Mammary epithelial cell (primary cell): ENCODE measurements around the gene COG7.
"Not testable (repeated sequence)": the region's sequence is repeated elsewhere in the genome, so short reads cannot be mapped to it uniquely, and the experiment has no call there.

Experiments used
- EZH2 ChIP-seq: IDR thresholded peaks from 2 replicates; pipeline ENCODE4 v1.6.1; 2012; ENCODE audit warnings: low read length, inconsistent platforms, borderline replicate concordance
- TF ChIP-seq, protein P1 (sequence below), 2 donors: IDR thresholded peaks in 1 of 2; conservative IDR thresholded peaks in 1 of 2; 2 replicates each; pipeline ENCODE4 v1.5.1; 2011 to 2012; ENCODE audit warnings: inconsistent platforms in 2 of 2, low read length in 2 of 2, mild to moderate bottlenecking in 2 of 2, control low read depth in 1 of 2, low read depth in 1 of 2; ENCODE audit not compliant: insufficient read depth in 1 of 2; ENCODE audit errors: extremely low read depth in 1 of 2

DNA sequence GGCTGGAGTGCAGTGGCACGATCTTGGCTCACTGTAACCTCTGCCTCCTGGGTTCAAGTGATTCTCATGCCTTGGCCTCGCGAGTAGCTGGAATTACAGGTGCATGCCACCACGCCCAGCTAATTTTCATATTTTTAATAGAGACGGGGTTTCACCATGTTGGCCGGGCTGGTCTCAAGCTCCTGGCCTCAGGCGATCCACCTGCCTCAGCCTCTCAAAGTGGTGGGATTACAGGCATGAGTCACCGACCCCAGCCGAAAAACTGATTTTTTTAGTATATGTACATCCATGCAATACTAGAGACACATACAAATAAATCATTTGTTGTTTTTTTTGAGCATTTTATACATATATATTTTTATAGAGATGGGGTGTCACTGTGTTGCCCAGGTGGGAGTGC is 71.3 kb downstream of the COG7 start:
- TF ChIP-seq, protein P1, sequence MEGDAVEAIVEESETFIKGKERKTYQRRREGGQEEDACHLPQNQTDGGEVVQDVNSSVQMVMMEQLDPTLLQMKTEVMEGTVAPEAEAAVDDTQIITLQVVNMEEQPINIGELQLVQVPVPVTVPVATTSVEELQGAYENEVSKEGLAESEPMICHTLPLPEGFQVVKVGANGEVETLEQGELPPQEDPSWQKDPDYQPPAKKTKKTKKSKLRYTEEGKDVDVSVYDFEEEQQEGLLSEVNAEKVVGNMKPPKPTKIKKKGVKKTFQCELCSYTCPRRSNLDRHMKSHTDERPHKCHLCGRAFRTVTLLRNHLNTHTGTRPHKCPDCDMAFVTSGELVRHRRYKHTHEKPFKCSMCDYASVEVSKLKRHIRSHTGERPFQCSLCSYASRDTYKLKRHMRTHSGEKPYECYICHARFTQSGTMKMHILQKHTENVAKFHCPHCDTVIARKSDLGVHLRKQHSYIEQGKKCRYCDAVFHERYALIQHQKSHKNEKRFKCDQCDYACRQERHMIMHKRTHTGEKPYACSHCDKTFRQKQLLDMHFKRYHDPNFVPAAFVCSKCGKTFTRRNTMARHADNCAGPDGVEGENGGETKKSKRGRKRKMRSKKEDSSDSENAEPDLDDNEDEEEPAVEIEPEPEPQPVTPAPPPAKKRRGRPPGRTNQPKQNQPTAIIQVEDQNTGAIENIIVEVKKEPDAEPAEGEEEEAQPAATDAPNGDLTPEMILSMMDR (conservative IDR thresholded peaks at IDR 0.05 in 1 of 2, IDR thresholded peaks at IDR 0.05 in 1 of 2; ENCODE audit: extremely low read depth in 1 of 2, insufficient read depth in 1 of 2, low read depth in 1 of 2, low read length in 2 of 2): not testable (repeated sequence)
- TF ChIP-seq EZH2: not testable (repeated sequence)
